Islet of Langerhans (tissue), 1 donor: Measurements from ENCODE around the gene LRRC7.
"Not testable (repeated sequence)": the region's sequence is repeated elsewhere in the genome, so short reads cannot be mapped to it uniquely, and the experiment has no call there.

Experiments used
- FAIRE-seq: peaks from one replicate; lab custom pipeline; 2011; peaks lifted over from hg19 to GRCh38; lab: Jason Lieb, UNC

Gene LRRC7

GRCh38 chr1:70042090-70042731, 474.5 kb downstream of the LRRC7 start:
- FAIRE-seq: no peak

GRCh38 chr1:70043804-70044203, 476.1 kb downstream of the LRRC7 start:
- FAIRE-seq: no peak

- FAIRE-seq: no peak
Measured at GRCh38 chr1:70044832-70045231, 477.1 kb downstream of the LRRC7 start.

- not testable (repeated sequence) for FAIRE-seq
Measured at GRCh38 chr1:70045581-70045980, 477.9 kb downstream of the LRRC7 start.

GRCh38 chr1:70048336-70049094, 480.8 kb downstream of the LRRC7 start:
- FAIRE-seq: no peak

- no peak for FAIRE-seq
Measured at GRCh38 chr1:70051926-70052325, 484.2 kb downstream of the LRRC7 start.

- no peak for FAIRE-seq
Measured at GRCh38 chr1:70057500-70057899, 489.8 kb downstream of the LRRC7 start.

GRCh38 chr1:70061231-70061630, 493.5 kb downstream of the LRRC7 start:
- FAIRE-seq: no peak

GRCh38 chr1:70063861-70064260, 496.1 kb downstream of the LRRC7 start:
- FAIRE-seq: no peak

GRCh38 chr1:70066711-70067110, 499.0 kb downstream of the LRRC7 start:
- FAIRE-seq: no peak

- no peak for FAIRE-seq
Measured at GRCh38 chr1:70071601-70072000, 503.9 kb downstream of the LRRC7 start.

- FAIRE-seq: no peak
Measured at GRCh38 chr1:70072231-70072751, 504.6 kb downstream of the LRRC7 start.

- FAIRE-seq: no peak
Measured at GRCh38 chr1:70075761-70076160, 508.0 kb downstream of the LRRC7 start.

GRCh38 chr1:70077066-70077465, 509.3 kb downstream of the LRRC7 start:
- FAIRE-seq: no peak

- FAIRE-seq: no peak
Measured at GRCh38 chr1:70079546-70079945, 511.8 kb downstream of the LRRC7 start.

- no peak for FAIRE-seq
Measured at GRCh38 chr1:70083519-70083918, 515.8 kb downstream of the LRRC7 start.

- FAIRE-seq: no peak
Measured at GRCh38 chr1:70084314-70084915, 516.7 kb downstream of the LRRC7 start.

GRCh38 chr1:70085521-70085920, 517.8 kb downstream of the LRRC7 start:
- no peak for FAIRE-seq

- no peak for FAIRE-seq
Measured at GRCh38 chr1:70086897-70087296, 519.2 kb downstream of the LRRC7 start.

GRCh38 chr1:70090141-70090540, 522.4 kb downstream of the LRRC7 start:
- FAIRE-seq: no peak

- no peak for FAIRE-seq
Measured at GRCh38 chr1:70090875-70091274, 523.2 kb downstream of the LRRC7 start.

- FAIRE-seq: no peak
Measured at GRCh38 chr1:70091811-70092210, 524.1 kb downstream of the LRRC7 start.

GRCh38 chr1:70092526-70092925, 524.8 kb downstream of the LRRC7 start:
- no peak for FAIRE-seq
